PC-9 (cell line): ENCODE measurements around the gene FTSJ1. TPM values are rescaled to one million over a fixed set of nuclear protein-coding genes. Genes with fewer than 3 reads are reported as not detected.
"Not testable (repeated sequence)": the region's sequence is repeated elsewhere in the genome, so short reads cannot be mapped to it uniquely, and the experiment has no call there.

Source experiments
- BruUV-seq: library from RNA; stranded (reverse); fragments of 400-500 nt; replicated peaks from 2 replicates; lab custom pipeline; 2021; lab: Mats Ljungman, UMichigan
- CTCF ChIA-PET: fragments of 300-600 bp; sonication (Branson Sonifier 250); formaldehyde crosslinking; loops from one replicate; lab custom pipeline; 2022; ENCODE audit warnings: antibody characterized with exemption; lab: Charles Lee
- POLR2A ChIA-PET: fragments of 300-600 bp; sonication (Branson Sonifier 250); formaldehyde crosslinking; loops from one replicate; lab custom pipeline; 2022; ENCODE audit warnings: antibody characterized with exemption; ENCODE audit not compliant: unreplicated experiment; lab: Charles Lee
- DNase-seq, 2 experiments: peaks; one replicate each; pipeline versions ENCODE4 v3.0.0 to v3.0.0-alpha.2; 2015 to 2022; ENCODE audit warnings: mixed read lengths in 1 of 2
- H2AFZ ChIP-seq: fragments of 200-600 bp; sonication (generic); 2 replicates; pipeline ENCODE4 v1.8.1; 2017; ENCODE audit warnings: antibody characterized with exemption
- H3F3A ChIP-seq: fragments of 200-600 bp; sonication (generic); 2 replicates; pipeline ENCODE4 v1.8.1; 2017; ENCODE audit warnings: antibody characterized with exemption, mild to moderate bottlenecking, low read depth; ENCODE audit not compliant: insufficient read depth
- H3K27ac ChIP-seq: fragments of 200-600 bp; sonication (generic); 2 replicates; pipeline ENCODE4 v1.6.1; 2016; ENCODE audit warnings: mixed run types
- H3K27me3 ChIP-seq: fragments of 200-600 bp; sonication (generic); 2 replicates; pipeline ENCODE4 v1.6.1; 2016; ENCODE audit warnings: low read depth, mixed run types; ENCODE audit not compliant: insufficient read depth
- H3K36me3 ChIP-seq: fragments of 200-600 bp; sonication (generic); 2 replicates; pipeline ENCODE4 v1.6.1; 2016; ENCODE audit warnings: low read depth, mixed run types
- H3K4me1 ChIP-seq: fragments of 200-600 bp; sonication (generic); replicated peaks from 2 replicates; pipeline ENCODE4 v1.6.1; 2016; ENCODE audit warnings: mixed run types; ENCODE audit not compliant: insufficient read depth
- H3K4me2 ChIP-seq: fragments of 200-600 bp; sonication (generic); 2 replicates; pipeline ENCODE4 v1.6.1; 2017; ENCODE audit warnings: mixed run types
- H3K4me3 ChIP-seq: fragments of 200-600 bp; sonication (generic); 2 replicates; pipeline ENCODE4 v1.6.1; 2016; ENCODE audit warnings: mixed run types
- H3K79me2 ChIP-seq: fragments of 200-600 bp; sonication (generic); 2 replicates; pipeline ENCODE4 v1.6.1; 2017; ENCODE audit warnings: low read depth, mixed run types
- H3K9me2 ChIP-seq: fragments of 200-600 bp; sonication (generic); 2 replicates; pipeline ENCODE4 v1.8.1; 2017; ENCODE audit warnings: mild to moderate bottlenecking; ENCODE audit not compliant: insufficient read depth
- H3K9me3 ChIP-seq: fragments of 200-600 bp; sonication (generic); 2 replicates; pipeline ENCODE4 v1.8.1; 2016; ENCODE audit warnings: low read depth; ENCODE audit not compliant: insufficient read depth
- H4K20me1 ChIP-seq: fragments of 200-600 bp; sonication (generic); 2 replicates; pipeline ENCODE4 v1.8.1; 2017; ENCODE audit not compliant: insufficient read depth
- EZH2 ChIP-seq: fragments of 200-600 bp; sonication (generic); IDR thresholded peaks from 2 replicates; pipeline ENCODE4 v1.8.0; 2017; ENCODE audit warnings: antibody characterized with exemption, low read depth
- intact Hi-C: fragments of 100-400 bp; cut with micrococcal nuclease; formaldehyde crosslinking; loops from one replicate; pipeline ENCODE4 v1.10.0; 2022; ENCODE audit not compliant: unreplicated experiment
- total RNA-seq: library from RNA; stranded (reverse); gene quantifications from 2 replicates; pipeline ENCODE4 v1.2.3, GENCODE V29; 2021
- TF ChIP-seq, protein P1 (sequence below): fragments of 200-600 bp; sonication (generic); conservative IDR thresholded peaks from 2 replicates; pipeline ENCODE4 v1.6.1; 2017; ENCODE audit warnings: mixed run types, antibody characterized with exemption, mild to moderate bottlenecking, moderate library complexity

Gene FTSJ1
- total RNA-seq, 1 experiment from 2014 or later: 44.0 TPM

- intact Hi-C loops: no loop called here
- DNase-seq: no peak
- Histone ChIP-seq H4K20me1 (no peaks in the 10 kb centered on the region), H3K79me2 (0 out of 2 replicates have a peak, but pooled peaks cover under 1% of the 10 kb centered on the region), H3K27ac (no peak overlapping the region), H3K9me2 (no peaks in the 10 kb centered on the region), H3K4me3 (no peak overlapping the region), H3K36me3 (no peaks in the 10 kb centered on the region), H3K4me1 (no peaks in the 10 kb centered on the region), H3K4me2 (no peak overlapping the region), H3F3A (no peaks in the 10 kb centered on the region), H2AFZ (no peak overlapping the region), H3K9me3 (no peaks in the 10 kb centered on the region), H3K27me3 (no peaks in the 10 kb centered on the region)
- no peak for TF ChIP-seq EZH2
- TF ChIP-seq, protein P1, sequence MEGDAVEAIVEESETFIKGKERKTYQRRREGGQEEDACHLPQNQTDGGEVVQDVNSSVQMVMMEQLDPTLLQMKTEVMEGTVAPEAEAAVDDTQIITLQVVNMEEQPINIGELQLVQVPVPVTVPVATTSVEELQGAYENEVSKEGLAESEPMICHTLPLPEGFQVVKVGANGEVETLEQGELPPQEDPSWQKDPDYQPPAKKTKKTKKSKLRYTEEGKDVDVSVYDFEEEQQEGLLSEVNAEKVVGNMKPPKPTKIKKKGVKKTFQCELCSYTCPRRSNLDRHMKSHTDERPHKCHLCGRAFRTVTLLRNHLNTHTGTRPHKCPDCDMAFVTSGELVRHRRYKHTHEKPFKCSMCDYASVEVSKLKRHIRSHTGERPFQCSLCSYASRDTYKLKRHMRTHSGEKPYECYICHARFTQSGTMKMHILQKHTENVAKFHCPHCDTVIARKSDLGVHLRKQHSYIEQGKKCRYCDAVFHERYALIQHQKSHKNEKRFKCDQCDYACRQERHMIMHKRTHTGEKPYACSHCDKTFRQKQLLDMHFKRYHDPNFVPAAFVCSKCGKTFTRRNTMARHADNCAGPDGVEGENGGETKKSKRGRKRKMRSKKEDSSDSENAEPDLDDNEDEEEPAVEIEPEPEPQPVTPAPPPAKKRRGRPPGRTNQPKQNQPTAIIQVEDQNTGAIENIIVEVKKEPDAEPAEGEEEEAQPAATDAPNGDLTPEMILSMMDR: no peak
- BruUV-seq: no TSS peak
- ChIA-PET CTCF (no interaction called here), POLR2A (no interaction called here)
These were observed 41.0 kb downstream of the FTSJ1 start for GRCh38 chrX:48516987-48517386.

- H3K4me3 ChIP-seq, H3K27me3 ChIP-seq, H3K36me3 ChIP-seq, H3K9me2 ChIP-seq, H3K27ac ChIP-seq, H3K4me2 ChIP-seq, intact Hi-C loops, BruUV-seq, DNase-seq, H4K20me1 ChIP-seq, H3K4me1 ChIP-seq, CTCF ChIA-PET, H2AFZ ChIP-seq, POLR2A ChIA-PET, H3K79me2 ChIP-seq, H3F3A ChIP-seq, H3K9me3 ChIP-seq: not testable (repeated sequence)
These were observed 43.5 kb downstream of the FTSJ1 start for GRCh38 chrX:48519481-48519880.

GRCh38 chrX:48520455-48520854 lies 44.5 kb downstream of the FTSJ1 start:
- H3K4me3 ChIP-seq: no peak overlapping the region
- H3K9me3 ChIP-seq: no peaks in the 10 kb centered on the region
- ChIA-PET CTCF (no interaction called here), POLR2A (no interaction called here)
- DNase-seq: no peak
- TF ChIP-seq, protein P1: no peak
- TF ChIP-seq EZH2: no peak
- no peaks in the 10 kb centered on the region for H3K9me2 ChIP-seq
- no TSS peak for BruUV-seq
- no peaks in the 10 kb centered on the region for H3F3A ChIP-seq
- intact Hi-C loops: no loop called here
- no peak overlapping the region for H2AFZ ChIP-seq
- H3K4me1 ChIP-seq: no peaks in the 10 kb centered on the region
- no peak overlapping the region for H3K4me2 ChIP-seq
- H3K79me2 ChIP-seq: 0 out of 2 replicates have a peak, but pooled peaks cover 8% of the 10 kb centered on the region
- H3K36me3 ChIP-seq: no peaks in the 10 kb centered on the region
- no peaks in the 10 kb centered on the region for H3K27me3 ChIP-seq
- H4K20me1 ChIP-seq: no peaks in the 10 kb centered on the region
- no peak overlapping the region for H3K27ac ChIP-seq

- POLR2A ChIA-PET: no interaction called here
- CTCF ChIA-PET: no interaction called here
- H3K9me2 ChIP-seq: no peaks in the 10 kb centered on the region
- no peaks in the 10 kb centered on the region for H3K27me3 ChIP-seq
- H3K9me3 ChIP-seq: no peaks in the 10 kb centered on the region
- H2AFZ ChIP-seq: no peak overlapping the region
- TF ChIP-seq, protein P1: no peak
- TF ChIP-seq EZH2: no peak
- peak overlapping the region; percentile 59; the same call in 1 of the 2 replicates for H3K4me3 ChIP-seq
- H3K27ac ChIP-seq: no peak overlapping the region
- no peaks in the 10 kb centered on the region for H3F3A ChIP-seq
- no peaks in the 10 kb centered on the region for H4K20me1 ChIP-seq
- no peaks in the 10 kb centered on the region for H3K4me1 ChIP-seq
- peak overlapping the region; percentile 61 for H3K4me2 ChIP-seq
- TSS peak; percentile 76 for BruUV-seq
- intact Hi-C loops: loop anchor here (1.0 kb wide), 1 partner anchor 34 kb away; no protein-coding TSS in a partner anchor
- no peak for DNase-seq
- no peaks in the 10 kb centered on the region for H3K36me3 ChIP-seq
- 0 out of 2 replicates have a peak, but pooled peaks cover 8% of the 10 kb centered on the region for H3K79me2 ChIP-seq
These were observed 45.0 kb downstream of the FTSJ1 start for GRCh38 chrX:48520976-48521352.
